Thymus (tissue), 14 donors: ENCODE data around the gene HAGHL. TPM values are rescaled to one million over a fixed set of nuclear protein-coding genes. Genes with fewer than 3 reads are reported as not detected.

Experiments
- DNase-seq, 9 donors: peaks; one replicate each; pipeline ENCODE4 v3.0.0-alpha.2; 2013; ENCODE audit warnings: low spot score in 9 of 9, low read depth in 6 of 9, missing footprints in 1 of 9
- H3K27ac ChIP-seq, 2 donors: one replicate each; pipeline ENCODE4 v1.5.1; 2013; ENCODE audit warnings: control low read depth in 1 of 2, low read depth in 1 of 2, low read length in 1 of 2, mild to moderate bottlenecking in 1 of 2, moderate library complexity in 1 of 2
- H3K27me3 ChIP-seq, 2 donors: one replicate each; pipeline ENCODE4 v1.5.1; 2013; ENCODE audit warnings: low read length in 1 of 2; ENCODE audit not compliant: control insufficient read depth in 2 of 2, insufficient read depth in 1 of 2
- H3K36me3 ChIP-seq, 2 donors: one replicate each; pipeline ENCODE4 v1.5.1; 2013; ENCODE audit warnings: low read length in 1 of 2, mild to moderate bottlenecking in 1 of 2, moderate library complexity in 1 of 2; ENCODE audit not compliant: control insufficient read depth in 2 of 2, insufficient read depth in 2 of 2
- H3K4me1 ChIP-seq, 2 donors: one replicate each; pipeline ENCODE4 v1.5.1; 2013; ENCODE audit warnings: low read length in 2 of 2; ENCODE audit not compliant: control insufficient read depth in 2 of 2, insufficient read depth in 2 of 2
- H3K4me3 ChIP-seq, 2 donors: one replicate each; pipeline ENCODE4 v1.5.1; 2013; ENCODE audit warnings: low read length in 2 of 2, control low read depth in 1 of 2, mild to moderate bottlenecking in 1 of 2
- H3K9me3 ChIP-seq, 2 donors: one replicate each; pipeline ENCODE4 v1.5.1; 2013; ENCODE audit warnings: low read length in 1 of 2, mild to moderate bottlenecking in 1 of 2; ENCODE audit not compliant: control insufficient read depth in 2 of 2, insufficient read depth in 1 of 2
- WGBS: extraction: QIAGEN DNeasy Blood & Tissue Kit; methylation state at CpG from one replicate; pipeline ENCODE4 v1.1.7; 2013; 5-methylcytosine and 5-hydroxymethylcytosine counted together
- long read RNA-seq, 10 donors: transcript quantifications; one replicate each; lab custom pipeline, GENCODE V29; 2026
- polyA plus RNA-seq: library from polyadenylated mRNA; stranded (reverse); fragments of 200-250 nt; gene quantifications from one replicate; pipeline ENCODE4 v1.2.3, GENCODE V29; 2013
- total RNA-seq: library from RNA; stranded (reverse); fragments of 120-200 nt; gene quantifications from one replicate; pipeline ENCODE4 v1.2.4, GENCODE V29; 2013
- donor health status: healthy.

Gene HAGHL, protein sequence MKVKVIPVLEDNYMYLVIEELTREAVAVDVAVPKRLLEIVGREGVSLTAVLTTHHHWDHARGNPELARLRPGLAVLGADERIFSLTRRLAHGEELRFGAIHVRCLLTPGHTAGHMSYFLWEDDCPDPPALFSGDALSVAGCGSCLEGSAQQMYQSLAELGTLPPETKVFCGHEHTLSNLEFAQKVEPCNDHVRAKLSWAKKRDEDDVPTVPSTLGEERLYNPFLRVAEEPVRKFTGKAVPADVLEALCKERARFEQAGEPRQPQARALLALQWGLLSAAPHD
- total RNA-seq (15.7 TPM), polyA plus RNA-seq (50.6 TPM)
- long read RNA-seq, donor 1, result 0 reads
- long read RNA-seq, donor 2, result 0 reads
- long read RNA-seq, donor 3, partial matches to known transcripts, result 0 of 3 reads
- long read RNA-seq, donor 3, other reads (novel, unspliced or antisense), result 0 of 3 reads
- long read RNA-seq, donor 4, partial matches to known transcripts, result 0 of 1 reads
- long read RNA-seq, donor 4, other reads (novel, unspliced or antisense), result 0 of 1 reads
- long read RNA-seq, donor 5, partial matches to known transcripts, result 11 of 21 reads
- long read RNA-seq, donor 5, other reads (novel, unspliced or antisense), result 6 of 21 reads
- long read RNA-seq, donor 6, partial matches to known transcripts, result 0 of 13 reads
- long read RNA-seq, donor 6, other reads (novel, unspliced or antisense), result 8 of 13 reads
- long read RNA-seq, donor 7, partial matches to known transcripts, result 0 of 4 reads
- long read RNA-seq, donor 7, other reads (novel, unspliced or antisense), result 0 of 4 reads
- long read RNA-seq, donor 8, partial matches to known transcripts, result 0 of 1 reads
- long read RNA-seq, donor 8, other reads (novel, unspliced or antisense), result 0 of 1 reads
- long read RNA-seq, donor 9, partial matches to known transcripts, result 5 of 6 reads
- long read RNA-seq, donor 9, other reads (novel, unspliced or antisense), result 0 of 6 reads
- long read RNA-seq, donor 10, result 0 reads

DNA sequence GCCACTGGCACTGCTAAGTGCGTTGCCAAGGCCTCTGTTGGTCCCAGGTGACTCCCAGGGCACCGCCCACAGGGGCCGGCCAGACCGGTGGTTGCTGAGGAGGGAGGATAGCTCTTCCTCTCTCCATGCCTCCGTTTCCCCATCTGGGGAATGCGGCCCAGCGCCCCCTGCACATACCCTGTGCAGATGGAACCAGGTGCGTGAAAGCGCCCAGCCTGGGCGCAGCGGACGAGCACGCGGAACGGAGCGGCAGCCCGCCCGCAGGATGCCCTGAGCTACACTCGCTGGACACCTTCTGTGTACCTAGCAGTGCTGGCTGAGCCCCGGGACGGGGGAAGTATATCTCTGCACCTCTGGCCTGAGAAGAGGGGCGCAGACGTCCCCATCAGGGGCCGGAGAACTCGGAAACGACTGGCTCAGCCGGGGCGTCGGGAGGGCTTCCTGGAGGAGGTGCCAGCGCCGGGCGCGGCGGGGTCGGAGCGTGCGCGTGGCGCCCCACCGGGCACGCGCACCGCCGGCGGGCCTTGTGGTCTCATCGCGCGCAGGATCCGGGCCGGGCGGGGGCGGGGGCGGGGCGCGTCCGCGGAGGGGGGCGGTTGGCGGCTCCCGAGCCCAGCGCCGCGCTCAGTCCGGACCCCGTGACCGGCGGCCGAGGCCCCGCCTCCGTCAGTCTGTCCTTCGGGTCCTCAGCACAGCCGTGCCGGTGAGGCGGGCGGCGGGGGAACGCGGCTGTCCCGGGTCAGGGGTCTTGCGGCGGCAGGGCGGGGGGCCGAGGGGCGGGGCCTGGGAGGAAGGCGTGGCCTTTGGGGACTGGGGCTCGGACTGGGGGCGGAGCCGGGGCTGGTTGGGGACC lies at the start of gene HAGHL, which contains the start of gene CCDC78:
HAGHL (plus strand) TSS at position 669 of the 853 bp plus-strand sequence. CDS start 404 bp downstream, outside the sequence.
CCDC78 (minus strand) TSS at position 6 of the 853 bp plus-strand sequence. CDS start 76 bp downstream, outside the sequence.
- H3K4me3 ChIP-seq, result peak within 1 kb of the TSS; percentile 49 to 67
- peaks cover 5 to 31% of the 10 kb centered on the region in 2 donors for H3K36me3 ChIP-seq
- peak within 1 kb of the TSS; percentile 14 to 36 for H3K27ac ChIP-seq
- H3K4me1 ChIP-seq, result peaks cover 48 to 70% of the 10 kb centered on the region in 2 donors
- H3K9me3 ChIP-seq, result peaks cover 0 to 25% of the 10 kb centered on the region in 2 donors
- WGBS, result 6% methylated on average over 85 of the region's 88 CpGs
- DNase-seq, result peak in 4 of 9 donors; percentile 53 to 77 (median 60)
- peaks cover 4 to 47% of the 10 kb centered on the region in 2 donors for H3K27me3 ChIP-seq

DNA sequence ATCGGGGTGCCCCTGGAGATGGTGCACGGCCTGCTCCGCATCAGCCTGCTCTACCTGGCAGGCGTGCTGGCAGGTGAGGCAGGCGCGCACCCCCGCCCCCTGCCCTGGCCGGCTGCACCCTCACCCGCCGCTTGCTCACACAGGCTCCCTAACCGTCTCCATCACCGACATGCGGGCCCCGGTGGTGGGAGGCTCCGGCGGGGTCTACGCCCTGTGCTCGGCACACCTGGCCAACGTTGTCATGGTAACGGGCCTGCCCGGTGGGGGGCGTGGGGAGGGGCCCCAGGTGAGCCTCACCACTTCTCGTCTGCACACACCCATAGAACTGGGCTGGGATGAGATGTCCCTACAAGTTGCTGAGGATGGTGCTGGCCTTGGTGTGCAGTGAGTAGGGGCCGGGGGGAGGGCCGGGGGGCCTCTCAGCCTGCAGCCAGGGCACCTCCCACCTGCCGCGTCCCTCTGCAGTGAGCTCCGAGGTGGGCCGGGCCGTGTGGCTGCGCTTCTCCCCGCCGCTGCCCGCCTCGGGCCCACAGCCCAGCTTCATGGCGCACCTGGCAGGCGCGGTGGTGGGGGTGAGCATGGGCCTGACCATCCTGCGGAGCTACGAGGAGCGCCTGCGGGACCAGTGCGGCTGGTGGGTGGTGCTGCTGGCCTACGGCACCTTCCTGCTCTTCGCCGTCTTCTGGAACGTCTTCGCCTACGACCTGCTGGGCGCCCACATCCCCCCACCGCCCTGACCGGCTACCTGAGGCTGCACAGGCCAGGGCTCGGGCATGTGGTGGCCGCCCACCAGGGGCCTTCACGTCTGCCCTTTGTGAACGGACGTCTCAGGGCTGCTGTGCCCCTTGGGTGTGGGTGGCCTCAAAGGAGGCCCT lies 49.4 kb upstream of the HAGHL start:
- WGBS, result 75% methylated on average over 57 of the region's 57 CpGs
- peaks cover 29 to 31% of the 10 kb centered on the region in 2 donors for H3K36me3 ChIP-seq
- H3K4me1 ChIP-seq, result peaks cover 19 to 43% of the 10 kb centered on the region in 2 donors
- DNase-seq, result no peak
- peak overlapping the region in 1 of 2 donors; percentile 60 for H3K27ac ChIP-seq
- no peak overlapping the region for H3K4me3 ChIP-seq
- peaks cover 0 to 1% of the 10 kb centered on the region in 2 donors for H3K9me3 ChIP-seq
- H3K27me3 ChIP-seq, result peaks cover 32 to 54% of the 10 kb centered on the region in 2 donors

DNA sequence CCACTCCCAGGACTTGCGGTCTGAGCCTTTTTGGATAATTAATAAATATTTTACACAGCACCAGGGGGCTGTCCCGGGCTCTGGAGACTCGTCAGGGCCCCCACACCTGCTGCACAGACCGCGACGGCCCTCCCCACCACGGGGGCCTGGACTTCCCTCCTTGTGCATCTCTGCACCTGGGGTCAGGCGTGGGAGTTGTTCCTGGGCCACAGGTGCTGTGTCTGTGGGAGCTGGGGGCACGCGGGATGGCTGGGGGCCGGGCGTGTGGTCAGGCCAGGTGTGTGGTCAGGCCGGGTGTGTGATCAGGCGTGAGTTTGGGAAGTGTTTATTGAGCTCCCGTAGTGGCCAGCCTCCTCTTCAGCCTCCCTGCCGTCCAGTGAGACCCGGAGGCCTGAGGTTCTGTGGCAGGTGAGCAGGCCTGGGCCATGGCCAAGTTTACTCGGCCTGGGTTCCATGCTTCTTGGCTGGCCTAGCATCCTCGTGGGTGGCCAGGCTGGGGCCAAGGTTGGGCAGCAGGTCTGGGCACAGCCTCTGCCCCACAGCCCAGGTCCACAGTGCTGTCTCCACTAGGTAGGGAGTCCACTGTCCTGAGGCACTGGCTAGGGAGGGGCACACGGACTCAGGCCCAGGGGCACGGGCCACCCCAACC lies 48.6 kb upstream of the HAGHL start:
- H3K4me1 ChIP-seq, result peaks cover 19 to 48% of the 10 kb centered on the region in 2 donors
- peak overlapping the region in 1 of 2 donors; percentile 13 for H3K27ac ChIP-seq
- no peak overlapping the region for H3K4me3 ChIP-seq
- H3K36me3 ChIP-seq, result peaks cover 29% of the 10 kb centered on the region in 2 donors
- H3K9me3 ChIP-seq, result peaks cover 0 to 1% of the 10 kb centered on the region in 2 donors
- 86% methylated on average over 21 of the region's 21 CpGs for WGBS
- DNase-seq, result no peak
- peaks cover 32 to 54% of the 10 kb centered on the region in 2 donors for H3K27me3 ChIP-seq

DNA sequence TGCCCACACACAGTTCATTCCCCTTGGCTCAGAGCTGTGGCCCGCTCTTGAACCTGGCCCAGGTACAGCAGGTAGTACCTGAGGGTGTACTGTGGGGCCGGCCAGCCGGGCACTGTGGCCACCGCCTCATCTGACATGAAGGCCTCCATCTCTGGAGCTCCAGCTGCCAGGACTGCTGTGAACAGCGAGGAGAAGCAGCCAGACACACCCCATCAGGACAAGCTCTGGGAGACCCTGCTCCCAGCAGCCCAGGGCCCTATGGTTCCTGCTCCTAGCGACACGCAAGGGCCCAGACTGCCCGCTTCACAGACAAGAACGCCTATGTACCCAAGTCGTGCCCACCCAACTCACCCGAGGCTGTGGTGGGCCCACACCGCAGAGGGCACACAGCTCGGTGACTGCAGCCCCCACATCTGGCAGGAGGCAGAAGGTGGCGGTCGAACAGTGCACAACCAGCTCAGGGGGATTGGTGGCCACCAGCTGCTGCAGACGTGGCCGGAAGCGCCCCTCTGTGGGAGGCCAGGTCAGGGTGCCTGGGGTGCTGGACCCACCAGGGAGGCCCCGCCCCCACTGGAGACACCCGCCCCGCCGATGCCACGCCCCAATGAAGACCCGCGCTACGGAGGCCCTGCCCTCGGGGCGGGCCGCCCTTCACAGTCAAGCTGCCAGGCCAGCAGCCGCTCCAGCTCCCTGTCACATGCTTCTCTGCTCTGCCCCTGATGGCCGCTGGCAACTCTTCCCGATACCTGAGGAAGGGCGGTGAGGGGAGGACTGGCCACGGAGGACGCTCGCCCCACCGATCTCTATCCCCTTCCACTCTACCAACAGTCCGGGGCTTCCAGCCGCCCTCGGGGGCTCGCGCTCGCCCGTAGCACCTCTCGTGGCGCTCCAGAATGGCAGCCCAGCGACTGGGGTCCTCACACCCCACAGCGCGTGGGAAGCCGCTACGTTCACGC lies 47.8 kb upstream of the HAGHL start:
- H3K36me3 ChIP-seq, result peaks cover 21% of the 10 kb centered on the region in 2 donors
- peaks cover 32 to 51% of the 10 kb centered on the region in 2 donors for H3K27me3 ChIP-seq
- WGBS, result 27% methylated on average over 52 of the region's 52 CpGs
- H3K4me1 ChIP-seq, result peaks cover 19 to 52% of the 10 kb centered on the region in 2 donors
- peak overlapping the region; percentile 41 to 89 for H3K4me3 ChIP-seq
- peak overlapping the region; percentile 53 to 74 for H3K27ac ChIP-seq
- peak in 2 of 9 donors; percentile 36 to 57 for DNase-seq
- H3K9me3 ChIP-seq, result peaks cover 0 to 1% of the 10 kb centered on the region in 2 donors

DNA sequence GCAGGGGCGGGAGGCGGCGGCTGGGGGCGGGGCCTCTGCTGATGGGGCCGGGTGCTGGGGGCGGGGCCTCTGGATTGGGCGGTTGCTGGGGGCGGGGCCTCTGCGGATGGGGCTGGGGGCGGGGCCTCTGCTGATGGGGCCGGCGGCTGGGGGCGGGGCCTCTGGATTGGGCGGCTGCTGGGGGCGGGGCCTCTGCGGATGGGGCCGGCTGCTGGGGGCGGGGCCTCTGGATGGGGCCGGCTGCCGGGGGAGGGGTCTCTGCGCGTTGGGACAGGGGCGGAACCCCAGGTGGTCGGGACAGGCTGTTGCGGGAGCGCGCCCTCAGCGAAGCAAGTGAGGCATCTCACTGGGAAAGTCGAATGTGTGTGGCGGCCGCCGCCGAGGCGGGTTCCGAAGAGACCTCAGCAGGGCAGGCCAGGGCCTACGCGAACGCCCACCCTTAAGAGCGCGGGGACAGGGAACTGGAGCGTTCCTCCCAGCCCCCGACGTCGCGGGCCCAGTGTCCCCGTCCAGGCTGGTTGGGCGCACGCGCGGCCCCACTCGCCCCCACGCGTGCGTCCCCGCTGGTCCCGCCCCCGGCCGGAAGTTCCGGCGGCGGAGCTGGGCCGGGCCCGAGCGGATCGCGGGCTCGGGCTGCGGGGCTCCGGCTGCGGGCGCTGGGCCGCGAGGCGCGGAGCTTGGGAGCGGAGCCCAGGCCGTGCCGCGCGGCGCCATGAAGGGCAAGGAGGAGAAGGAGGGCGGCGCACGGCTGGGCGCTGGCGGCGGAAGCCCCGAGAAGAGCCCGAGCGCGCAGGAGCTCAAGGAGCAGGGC lies 46.9 kb upstream of the HAGHL start, which contains the start of gene STUB1:
STUB1 (plus strand) TSS at position 597 of the 811 bp plus-strand sequence; CDS start at position 713, 116 bp downstream.
- Histone ChIP-seq H3K9me3 (peaks cover 0 to 1% of the 10 kb centered on the region in 2 donors), H3K36me3 (peaks cover 18 to 22% of the 10 kb centered on the region in 2 donors), H3K27ac (peak within 1 kb of the TSS; percentile 87 to 94), H3K27me3 (peaks cover 26 to 43% of the 10 kb centered on the region in 2 donors), H3K4me3 (peak within 1 kb of the TSS; percentile 66 to 89), H3K4me1 (peaks cover 21 to 58% of the 10 kb centered on the region in 2 donors)
- 2% methylated on average over 91 of the region's 91 CpGs for WGBS
- DNase-seq, result peak in 7 of 9 donors; percentile 59 to 84 (median 76)

DNA sequence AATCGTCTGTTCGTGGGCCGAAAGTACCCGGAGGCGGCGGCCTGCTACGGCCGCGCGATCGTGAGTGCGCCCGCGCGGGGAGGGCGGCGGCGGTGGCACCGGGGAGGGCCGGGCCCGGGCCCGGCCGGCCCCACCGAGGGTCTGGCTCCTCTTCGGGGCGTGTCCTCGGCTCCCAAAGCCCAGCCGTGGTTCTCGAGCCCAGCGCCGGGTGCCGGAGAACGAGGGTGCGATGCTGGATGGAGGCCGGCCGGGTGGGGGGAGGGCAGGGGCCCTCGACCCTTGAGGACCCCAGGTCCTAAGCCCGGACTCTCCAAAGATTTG lies 46.3 kb upstream of the HAGHL start:
- DNase-seq, result no peak
- Histone ChIP-seq H3K27me3 (peaks cover 20 to 38% of the 10 kb centered on the region in 2 donors), H3K4me1 (peaks cover 21 to 58% of the 10 kb centered on the region in 2 donors), H3K36me3 (peaks cover 18 to 22% of the 10 kb centered on the region in 2 donors), H3K9me3 (peaks cover 0 to 1% of the 10 kb centered on the region in 2 donors), H3K4me3 (peak overlapping the region; percentile 66 to 89), H3K27ac (peak overlapping the region in 1 of 2 donors; percentile 94)
- under 1% methylated on average over 38 of the region's 38 CpGs for WGBS
